Activated B cell treated with CpG ODN at 0.5 μM for 24 hours (primary cell): ENCODE results near the gene SCO2. TPM values are rescaled to one million over a fixed set of nuclear protein-coding genes. Genes with fewer than 3 reads are reported as not detected.

Source experiments
- ATAC-seq: fragments of 200-7000 bp; cut with Tn5 transposase; one replicate; pipeline ENCODE4 v1.10.0; 2021; ENCODE audit warnings: low read depth, mild to moderate bottlenecking, moderate library complexity
- CTCF ChIA-PET: fragments of 350-600 bp; sonication (Branson Sonifier 250); formaldehyde crosslinking; loops from one replicate; lab custom pipeline; 2021; ENCODE audit warnings: antibody characterized with exemption; lab: Charles Lee
- POLR2A ChIA-PET: fragments of 350-600 bp; sonication (Branson Sonifier 250); formaldehyde crosslinking; loops from one replicate; lab custom pipeline; 2021; ENCODE audit warnings: antibody characterized with exemption; lab: Charles Lee
- DNase-seq: peaks from one replicate; pipeline ENCODE4 v3.0.0; 2022
- H3K27ac Mint-ChIP-seq: one replicate; pipeline ENCODE4 v1.8.0; 2020; ENCODE audit warnings: mixed read lengths
- H3K27me3 Mint-ChIP-seq: one replicate; pipeline ENCODE4 v1.8.0; 2021; ENCODE audit warnings: mixed read lengths
- H3K36me3 Mint-ChIP-seq: one replicate; pipeline ENCODE4 v1.8.0; 2021; ENCODE audit warnings: low read depth, mixed read lengths
- H3K4me1 Mint-ChIP-seq: one replicate; pipeline ENCODE4 v1.8.0; 2021; ENCODE audit warnings: mixed read lengths
- H3K4me3 Mint-ChIP-seq: one replicate; pipeline ENCODE4 v1.8.0; 2020; ENCODE audit warnings: mild to moderate bottlenecking, mixed read lengths
- H3K9me3 Mint-ChIP-seq: one replicate; pipeline ENCODE4 v1.8.0; 2020; ENCODE audit warnings: mixed read lengths
- intact Hi-C: fragments of 100-400 bp; cut with micrococcal nuclease; formaldehyde crosslinking; loops from one replicate; pipeline ENCODE4 v1.15.1; 2024
- total RNA-seq: library from RNA; stranded (reverse); gene quantifications from 2 replicates; pipeline ENCODE4 v1.2.3, GENCODE V29; 2022
- TF ChIP-seq, protein P1 (sequence below): fragments of 200-600 bp; IDR thresholded peaks from one replicate; pipeline ENCODE4 v1.8.0; 2022; ENCODE audit warnings: antibody characterized with exemption, mild to moderate bottlenecking

Gene SCO2
- total RNA-seq, 1 donor from 2014 or later, result 7.1 TPM

- TF ChIP-seq, protein P1, sequence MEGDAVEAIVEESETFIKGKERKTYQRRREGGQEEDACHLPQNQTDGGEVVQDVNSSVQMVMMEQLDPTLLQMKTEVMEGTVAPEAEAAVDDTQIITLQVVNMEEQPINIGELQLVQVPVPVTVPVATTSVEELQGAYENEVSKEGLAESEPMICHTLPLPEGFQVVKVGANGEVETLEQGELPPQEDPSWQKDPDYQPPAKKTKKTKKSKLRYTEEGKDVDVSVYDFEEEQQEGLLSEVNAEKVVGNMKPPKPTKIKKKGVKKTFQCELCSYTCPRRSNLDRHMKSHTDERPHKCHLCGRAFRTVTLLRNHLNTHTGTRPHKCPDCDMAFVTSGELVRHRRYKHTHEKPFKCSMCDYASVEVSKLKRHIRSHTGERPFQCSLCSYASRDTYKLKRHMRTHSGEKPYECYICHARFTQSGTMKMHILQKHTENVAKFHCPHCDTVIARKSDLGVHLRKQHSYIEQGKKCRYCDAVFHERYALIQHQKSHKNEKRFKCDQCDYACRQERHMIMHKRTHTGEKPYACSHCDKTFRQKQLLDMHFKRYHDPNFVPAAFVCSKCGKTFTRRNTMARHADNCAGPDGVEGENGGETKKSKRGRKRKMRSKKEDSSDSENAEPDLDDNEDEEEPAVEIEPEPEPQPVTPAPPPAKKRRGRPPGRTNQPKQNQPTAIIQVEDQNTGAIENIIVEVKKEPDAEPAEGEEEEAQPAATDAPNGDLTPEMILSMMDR, result no peak
- ATAC-seq, result no peak
- Mint-ChIP-seq H3K36me3 (peaks cover 11% of the 10 kb centered on the region), H3K4me3 (no peak overlapping the region), H3K27ac (no peak overlapping the region), H3K9me3 (no peaks in the 10 kb centered on the region), H3K4me1 (peaks cover 6% of the 10 kb centered on the region), H3K27me3 (no peaks in the 10 kb centered on the region)
- CTCF ChIA-PET, result no interaction called here
- intact Hi-C loops, result no loop called here
- POLR2A ChIA-PET, result interaction anchor here (2.4 kb wide), 1 partner anchor 22 kb away, joined by 6 read pairs; no protein-coding TSS in a partner anchor
- DNase-seq, result no peak
Measured at GRCh38 chr22:50502096-50502495, 23.3 kb downstream of the SCO2 start.

- H3K9me3 Mint-ChIP-seq, result no peaks in the 10 kb centered on the region
- no peak for ATAC-seq
- ChIA-PET POLR2A (interaction anchor here (0.6 to 1.3 kb wide), 5 partner anchors 31 to 311 kb away, joined by 3 to 7 read pairs (median 5); no protein-coding TSS in a partner anchor), CTCF (interaction anchor here (0.7 to 1.4 kb wide), 3 partner anchors 25 to 69 kb away, joined by 3 read pairs; partner anchors contain the start of gene SCO2)
- H3K36me3 Mint-ChIP-seq, result peaks cover 7% of the 10 kb centered on the region
- no peaks in the 10 kb centered on the region for H3K27me3 Mint-ChIP-seq
- H3K4me1 Mint-ChIP-seq, result peaks cover 3% of the 10 kb centered on the region
- intact Hi-C loops, result no loop called here
- no peak overlapping the region for H3K27ac Mint-ChIP-seq
- no peak for DNase-seq
- no peak overlapping the region for H3K4me3 Mint-ChIP-seq
- TF ChIP-seq, protein P1, result no peak
Measured at GRCh38 chr22:50500452-50500851, 24.9 kb downstream of the SCO2 start.

- H3K36me3 Mint-ChIP-seq, result peaks cover 2% of the 10 kb centered on the region
- intact Hi-C loops, result loop anchor here (1.0 to 5.0 kb wide), 6 partner anchors 41 to 257 kb away; no protein-coding TSS in a partner anchor
- H3K27ac Mint-ChIP-seq, result no peak overlapping the region
- ATAC-seq (peak; percentile 95), DNase-seq (peak; percentile 38)
- no peak overlapping the region for H3K4me3 Mint-ChIP-seq
- H3K27me3 Mint-ChIP-seq, result no peaks in the 10 kb centered on the region
- ChIA-PET CTCF (interaction anchor here (0.6 to 2.6 kb wide), 17 partner anchors 9 to 732 kb away, joined by 3 to 14 read pairs (median 5); partner anchors contain the start of genes HDAC10, LMF2, NCAPH2 and SCO2), POLR2A (interaction anchor here (0.6 to 1.6 kb wide), 6 partner anchors 9 to 30 kb away, joined by 3 to 6 read pairs (median 3); partner anchors contain the start of genes LMF2, MIOX, NCAPH2 and SCO2)
- H3K4me1 Mint-ChIP-seq, result peaks cover 3% of the 10 kb centered on the region
- TF ChIP-seq, protein P1, result no peak
- no peaks in the 10 kb centered on the region for H3K9me3 Mint-ChIP-seq
Measured at GRCh38 chr22:50498322-50498890, 27.0 kb downstream of the SCO2 start.

GRCh38 chr22:50497093-50497492, 28.3 kb downstream of the SCO2 start:
- Mint-ChIP-seq H3K27ac (no peak overlapping the region), H3K9me3 (no peaks in the 10 kb centered on the region), H3K4me1 (peaks cover 3% of the 10 kb centered on the region), H3K4me3 (no peak overlapping the region), H3K36me3 (no peaks in the 10 kb centered on the region), H3K27me3 (no peaks in the 10 kb centered on the region)
- ATAC-seq, result no peak
- intact Hi-C loops, result loop anchor here (5.0 kb wide), 2 partner anchors 40 to 100 kb away; no protein-coding TSS in a partner anchor
- POLR2A ChIA-PET, result interaction anchor here (0.7 to 1.6 kb wide), 3 partner anchors 27 to 52 kb away, joined by 4 to 6 read pairs (median 6); no protein-coding TSS in a partner anchor
- TF ChIP-seq, protein P1, result no peak
- DNase-seq, result no peak
- CTCF ChIA-PET, result interaction anchor here (1.0 to 2.6 kb wide), 9 partner anchors 11 to 241 kb away, joined by 3 to 14 read pairs (median 4); partner anchors contain the start of genes LMF2, NCAPH2 and SCO2
